IMR-90 (cell line): ENCODE results near the gene THSD8. TPM values are rescaled to one million over a fixed set of nuclear protein-coding genes. Genes with fewer than 3 reads are reported as not detected.
A peak's percentile ranks its signal among the peaks of the same experiment; 100 is the strongest.

Source experiments
- ATAC-seq: fragments of 200-7000 bp; cut with Tn5 transposase; 2 replicates; pipeline ENCODE4 v1.9.1; 2020; ENCODE audit warnings: low read depth, mild to moderate bottlenecking, moderate library complexity
- BruUV-seq: library from RNA; stranded (reverse); fragments of 400-500 nt; replicated peaks from 2 replicates; lab custom pipeline; 2021; lab: Mats Ljungman, UMichigan
- CTCF ChIA-PET: fragments of 300-600 bp; formaldehyde crosslinking; extraction: SDS; loops from one replicate; lab custom pipeline; 2021; ENCODE audit warnings: antibody characterized with exemption; lab: Yijun Ruan, JAX
- POLR2A ChIA-PET: fragments of 300-600 bp; sonication (Branson Sonifier 250); formaldehyde crosslinking; loops from one replicate; lab custom pipeline; 2022; ENCODE audit warnings: antibody characterized with exemption; ENCODE audit not compliant: unreplicated experiment; lab: Charles Lee
- DNase-seq: peaks from one replicate; pipeline ENCODE4 v3.0.0; 2013
- H2AFZ ChIP-seq: replicated peaks from 2 replicates; pipeline ENCODE3; 2013; ENCODE audit warnings: low read length, mild to moderate bottlenecking; ENCODE audit not compliant: poor library complexity
- H2AK5ac ChIP-seq: 2 replicates; pipeline ENCODE4 v1.6.1; 2013; ENCODE audit warnings: low read depth, low read length, inconsistent platforms
- H2AK9ac ChIP-seq: replicated peaks from 2 replicates; pipeline ENCODE3; 2013; ENCODE audit warnings: mild to moderate bottlenecking, low read depth, low read length, moderate library complexity; ENCODE audit not compliant: poor library complexity
- H2BK120ac ChIP-seq: 2 replicates; pipeline ENCODE4 v1.6.1; 2013; ENCODE audit warnings: low read depth, low read length, inconsistent platforms
- H2BK15ac ChIP-seq: 3 replicates; pipeline ENCODE4 v1.6.1; 2013; ENCODE audit warnings: low read depth, low read length, inconsistent platforms
- H2BK20ac ChIP-seq: 2 replicates; pipeline ENCODE4 v1.6.1; 2013; ENCODE audit warnings: low read depth, mild to moderate bottlenecking, inconsistent platforms, low read length, moderate library complexity
- H2BK5ac ChIP-seq: 2 replicates; pipeline ENCODE4 v1.6.1; 2013; ENCODE audit warnings: mild to moderate bottlenecking, low read depth, low read length, inconsistent platforms; ENCODE audit not compliant: poor library complexity, severe bottlenecking
- H3K14ac ChIP-seq: replicated peaks from 2 replicates; pipeline ENCODE4 v1.6.1; 2013; ENCODE audit warnings: low read depth, low read length, inconsistent platforms
- H3K18ac ChIP-seq: 2 replicates; pipeline ENCODE4 v1.6.1; 2013; ENCODE audit warnings: low read depth, low read length, control low read depth
- H3K23ac ChIP-seq: 2 replicates; pipeline ENCODE4 v1.6.1; 2013; ENCODE audit warnings: low read depth, low read length, inconsistent platforms
- H3K27ac ChIP-seq: 2 replicates; pipeline ENCODE4 v1.5.1; 2013; ENCODE audit warnings: mild to moderate bottlenecking, control low read depth, low read length; ENCODE audit not compliant: insufficient read depth
- H3K27me3 ChIP-seq: 2 replicates; pipeline ENCODE4 v1.6.1; 2013; ENCODE audit warnings: low read length; ENCODE audit not compliant: control insufficient read depth, insufficient read depth
- H3K36me3 ChIP-seq: 2 replicates; pipeline ENCODE4 v1.6.1; 2013; ENCODE audit warnings: low read length, mixed read lengths; ENCODE audit not compliant: control insufficient read depth, insufficient read depth
- H3K4ac ChIP-seq: 2 replicates; pipeline ENCODE4 v1.6.1; 2013; ENCODE audit warnings: low read depth, low read length, inconsistent platforms
- H3K4me1 ChIP-seq: 2 replicates; pipeline ENCODE4 v1.6.1; 2013; ENCODE audit warnings: low read length, mixed read lengths; ENCODE audit not compliant: control insufficient read depth, insufficient read depth
- H3K4me2 ChIP-seq: 2 replicates; pipeline ENCODE4 v1.6.1; 2013; ENCODE audit warnings: low read depth, mild to moderate bottlenecking, control low read depth, low read length, moderate library complexity
- H3K4me3 ChIP-seq: 2 replicates; pipeline ENCODE4 v1.5.1; 2013; ENCODE audit warnings: low read depth, mild to moderate bottlenecking, control low read depth, low read length, moderate library complexity; ENCODE audit not compliant: insufficient read depth
- H3K56ac ChIP-seq: 2 replicates; pipeline ENCODE4 v1.6.1; 2013; ENCODE audit warnings: low read length, inconsistent platforms; ENCODE audit not compliant: insufficient read depth; ENCODE audit errors: extremely low read depth
- H3K79me1 ChIP-seq, 2 experiments: 2 replicates each; pipeline ENCODE4 v1.6.1; 2013; ENCODE audit warnings: low read length in 2 of 2, inconsistent platforms in 1 of 2, low read depth in 1 of 2
- H3K9ac ChIP-seq: 2 replicates; pipeline ENCODE4 v1.6.1; 2013; ENCODE audit warnings: low read depth, low read length, control low read depth
- H3K9me1 ChIP-seq: 2 replicates; pipeline ENCODE4 v1.6.1; 2013; ENCODE audit warnings: low read length, inconsistent platforms; ENCODE audit not compliant: insufficient read depth
- H3K9me3 ChIP-seq: 2 replicates; pipeline ENCODE4 v1.6.1; 2013; ENCODE audit warnings: low read length; ENCODE audit not compliant: control insufficient read depth, insufficient read depth
- H4K20me1 ChIP-seq: 2 replicates; pipeline ENCODE4 v1.6.1; 2013; ENCODE audit warnings: low read length, inconsistent platforms; ENCODE audit not compliant: insufficient read depth
- H4K5ac ChIP-seq: 2 replicates; pipeline ENCODE4 v1.6.1; 2013; ENCODE audit warnings: mild to moderate bottlenecking, low read depth, low read length, control low read depth
- H4K8ac ChIP-seq, 2 experiments: 2 replicates each; pipeline ENCODE4 v1.6.1; 2013; ENCODE audit warnings: low read depth in 2 of 2, low read length in 2 of 2, control low read depth in 1 of 2, inconsistent platforms in 1 of 2
- H4K91ac ChIP-seq: 2 replicates; pipeline ENCODE4 v1.6.1; 2013; ENCODE audit warnings: low read depth, low read length, inconsistent platforms; ENCODE audit not compliant: insufficient read depth
- BHLHE40 ChIP-seq: fragments of 150-350 bp; IDR thresholded peaks from 2 replicates; pipeline ENCODE4 v1.6.1; 2016; ENCODE audit warnings: mild to moderate bottlenecking, low read depth, low read length
- CEBPB ChIP-seq: IDR thresholded peaks from 2 replicates; pipeline ENCODE4 v1.6.1; 2012; ENCODE audit warnings: low read depth, low read length, improper control_type of control experiment
- CHD1 ChIP-seq: IDR thresholded peaks from 2 replicates; pipeline ENCODE4 v1.6.1; 2012; ENCODE audit warnings: low read depth, low read length, improper control_type of control experiment
- ELK1 ChIP-seq: fragments of 150-350 bp; IDR thresholded peaks from 2 replicates; pipeline ENCODE4 v1.6.1; 2016; ENCODE audit warnings: low read depth, mild to moderate bottlenecking, low read length, moderate library complexity, borderline replicate concordance
- FOS ChIP-seq: fragments of 150-350 bp; IDR thresholded peaks from 2 replicates; pipeline ENCODE4 v1.6.1; 2016; ENCODE audit warnings: low read depth, low read length
- MAFK ChIP-seq: IDR thresholded peaks from 2 replicates; pipeline ENCODE4 v1.6.1; 2012; ENCODE audit warnings: low read depth, low read length, improper control_type of control experiment
- MAZ ChIP-seq: IDR thresholded peaks from 2 replicates; pipeline ENCODE4 v1.6.1; 2012; ENCODE audit warnings: low read depth, mild to moderate bottlenecking, low read length, improper control_type of control experiment, moderate library complexity, borderline replicate concordance
- MXI1 ChIP-seq: IDR thresholded peaks from 2 replicates; pipeline ENCODE4 v1.6.1; 2012; ENCODE audit warnings: low read depth, mild to moderate bottlenecking, low read length, moderate library complexity, borderline replicate concordance
- NFE2L2 ChIP-seq: fragments of 150-350 bp; IDR thresholded peaks from 2 replicates; pipeline ENCODE4 v1.6.1; 2016; ENCODE audit warnings: low read depth, mild to moderate bottlenecking, low read length
- POLR2A ChIP-seq: IDR thresholded peaks from 2 replicates; pipeline ENCODE4 v1.6.1; 2012; ENCODE audit warnings: mild to moderate bottlenecking, low read depth, low read length
- RAD21 ChIP-seq: IDR thresholded peaks from 2 replicates; pipeline ENCODE4 v1.6.1; 2012; ENCODE audit warnings: low read length, improper control_type of control experiment
- RCOR1 ChIP-seq: IDR thresholded peaks from 2 replicates; pipeline ENCODE4 v1.6.1; 2012; ENCODE audit warnings: mild to moderate bottlenecking, low read length, improper control_type of control experiment; ENCODE audit not compliant: insufficient replicate concordance
- RFX5 ChIP-seq: IDR thresholded peaks from 2 replicates; pipeline ENCODE4 v1.8.0; 2012; ENCODE audit warnings: low read depth, mild to moderate bottlenecking, low read length, moderate library complexity
- SMC3 ChIP-seq: fragments of 150-350 bp; IDR thresholded peaks from 2 replicates; pipeline ENCODE4 v1.6.1; 2016; ENCODE audit warnings: low read depth, mild to moderate bottlenecking, antibody characterized with exemption, low read length, moderate library complexity
- WGBS, 2 experiments: methylation state at CpG; one replicate each; pipeline versions ENCODE4 v1.1.5 to v1.1.7; 2013; ENCODE audit warnings: missing lambda C conversion rate in 2 of 2; ENCODE audit not compliant: insufficient read length in 1 of 2; ENCODE audit errors: extremely low coverage in 2 of 2; 5-methylcytosine and 5-hydroxymethylcytosine counted together
- dilution Hi-C: fragments of 300-500 bp; cut with HindIII; formaldehyde crosslinking; loops from one replicate; pipeline ENCODE4 v1.14.3; 2018; ENCODE audit warnings: low sequenced_read_pairs; ENCODE audit not compliant: unreplicated experiment
- in situ Hi-C: fragments of 300-500 bp; cut with MboI; formaldehyde crosslinking; loops from 3 replicates; pipeline ENCODE4 v1.14.3; 2019; ENCODE audit warnings: low sequenced_read_pairs, inconsistent platforms, mixed read lengths
- intact Hi-C: fragments of 100-400 bp; cut with micrococcal nuclease; formaldehyde crosslinking; loops from 2 replicates; pipeline ENCODE4 v1.10.0; 2022
- polyA plus RNA-seq, 3 experiments: library from polyadenylated mRNA; depleted of rRNA; stranded (reverse); fragments of >200 nt; gene quantifications; 2 replicates each; pipeline ENCODE4 v1.2.3, GENCODE V29; 2012; ENCODE audit warnings: low replicate concordance in 1 of 3
- total RNA-seq: library from RNA; depleted of rRNA; stranded (reverse); fragments of >200 nt; gene quantifications from 2 replicates; pipeline ENCODE4 v1.2.3, GENCODE V29; 2012
- TF ChIP-seq, protein P1 (sequence below): fragments of 150-350 bp; IDR thresholded peaks from 2 replicates; pipeline ENCODE4 v1.6.1; 2017; ENCODE audit warnings: mild to moderate bottlenecking, antibody characterized with exemption, low read length, low read depth

The THSD8 gene
- total and polyA plus RNA-seq, 2 of the 4 experiments (the other 2 are of a cell fraction), result 0.68 TPM; not detected in 1

GRCh38 chr19:12794196-12794941, 7.5 kb upstream of the THSD8 start:
- peak overlapping the region; percentile 66 for H3K23ac ChIP-seq
- H3K56ac ChIP-seq, result peak overlapping the region; percentile 52
- peak overlapping the region; percentile 91 for H2AFZ ChIP-seq
- ATAC-seq, result no peak
- peak overlapping the region; percentile 75 for H3K4ac ChIP-seq
- H3K4me1 ChIP-seq, result peaks cover 9% of the 10 kb centered on the region
- peak overlapping the region; percentile 80 for H3K27ac ChIP-seq
- no TSS peak for BruUV-seq
- peaks cover 20% of the 10 kb centered on the region for H4K20me1 ChIP-seq
- peak overlapping the region; percentile 61 for H4K5ac ChIP-seq
- intact Hi-C loops, result no loop called here
- peak; percentile 62 for DNase-seq
- dilution Hi-C loops, result no loop called here
- CTCF ChIA-PET, result interaction anchor here (0.5 to 2.6 kb wide), 5 partner anchors 16 to 392 kb away, joined by 3 to 23 read pairs (median 5); no protein-coding TSS in a partner anchor
- peak overlapping the region; percentile 39 for H3K4me3 ChIP-seq
- peaks cover under 1% of the 10 kb centered on the region; the same call in 1 of the 2 replicates for H3K36me3 ChIP-seq
- H2BK20ac ChIP-seq, result peak overlapping the region; percentile 69; the same call in 1 of the 2 replicates
- H2BK120ac ChIP-seq, result peak overlapping the region; percentile 79
- peak overlapping the region; percentile 51; the same call in 1 of the 3 replicates for H2BK15ac ChIP-seq
- H4K91ac ChIP-seq, result peak overlapping the region; percentile 73
- H2BK5ac ChIP-seq, result peak overlapping the region; percentile 91
- no peaks in the 10 kb centered on the region for H3K9me3 ChIP-seq
- peak overlapping the region; percentile 99 for H2AK9ac ChIP-seq
- 98% methylated on average over 4 of the region's 7 CpGs; no CpG with 5 or more reads in 1 of the 2 experiments for WGBS, 2 experiments
- peak overlapping the region; percentile 43 to 85 for H4K8ac ChIP-seq
- in situ Hi-C loops, result loop anchor here (25.0 kb wide), 1 partner anchor 1043 kb away; no protein-coding TSS in a partner anchor
- H3K9me1 ChIP-seq, result no peaks in the 10 kb centered on the region; the same call in 1 of the 2 replicates
- H3K18ac ChIP-seq, result peak overlapping the region; percentile 56
- peak overlapping the region; percentile 81 for H2AK5ac ChIP-seq
- H3K4me2 ChIP-seq, result peak overlapping the region; percentile 72
- POLR2A ChIA-PET, result interaction anchor here (0.6 to 1.5 kb wide), 2 partner anchors 16 to 28 kb away, joined by 3 to 13 read pairs; no protein-coding TSS in a partner anchor
- peak overlapping the region; percentile 35 for H3K9ac ChIP-seq
- peaks cover 0 to 26% of the 10 kb centered on the region in 2 experiments; a peak in 2 of 4 replicates for H3K79me1 ChIP-seq
- H3K27me3 ChIP-seq, result no peaks in the 10 kb centered on the region
- H3K14ac ChIP-seq, result peak overlapping the region; percentile 81
- TF ChIP-seq BHLHE40 (no peak), POLR2A (peak; percentile 79), MXI1 (no peak), SMC3 (no peak), CHD1 (peak; percentile 37; the same call in 1 of the 2 replicates), NFE2L2 (no peak; the same call in none of the 2 replicates), FOS (peak; percentile 1; the same call in 1 of the 2 replicates), RAD21 (no peak), CEBPB (peak; percentile 57), RCOR1 (no peak), RFX5 (no peak), ELK1 (no peak), MAFK (no peak), MAZ (no peak)
- TF ChIP-seq, protein P1, sequence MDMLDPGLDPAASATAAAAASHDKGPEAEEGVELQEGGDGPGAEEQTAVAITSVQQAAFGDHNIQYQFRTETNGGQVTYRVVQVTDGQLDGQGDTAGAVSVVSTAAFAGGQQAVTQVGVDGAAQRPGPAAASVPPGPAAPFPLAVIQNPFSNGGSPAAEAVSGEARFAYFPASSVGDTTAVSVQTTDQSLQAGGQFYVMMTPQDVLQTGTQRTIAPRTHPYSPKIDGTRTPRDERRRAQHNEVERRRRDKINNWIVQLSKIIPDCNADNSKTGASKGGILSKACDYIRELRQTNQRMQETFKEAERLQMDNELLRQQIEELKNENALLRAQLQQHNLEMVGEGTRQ, result no peak
